RWPE2 (cell line): ENCODE data around the gene STX11.
"Not testable (repeated sequence)": the region's sequence is repeated elsewhere in the genome, so short reads cannot be mapped to it uniquely, and the experiment has no call there.

ENCODE experiments used
- ATAC-seq: fragments of 200-7000 bp; cut with Tn5 transposase; 3 replicates; pipeline ENCODE4 v1.9.1; 2021; ENCODE audit warnings: low read depth
- DNase-seq: peaks from one replicate; pipeline ENCODE4 v3.0.0-alpha.2; 2020; ENCODE audit warnings: low spot score
- H3K27ac ChIP-seq: fragments of 450-650 bp; 2 replicates; pipeline ENCODE4 v1.5.1; 2017; ENCODE audit warnings: mild to moderate bottlenecking; ENCODE audit not compliant: poor library complexity, severe bottlenecking
- H3K27me3 ChIP-seq: fragments of 250-450 bp; sonication (Bioruptor Pico); 2 replicates; pipeline ENCODE4 v1.5.1; 2021; ENCODE audit warnings: mild to moderate bottlenecking, moderate library complexity; ENCODE audit not compliant: insufficient read depth, poor library complexity, severe bottlenecking
- H3K36me3 ChIP-seq: fragments of 250-450 bp; sonication (Bioruptor Pico); 2 replicates; pipeline ENCODE4 v1.5.1; 2020; ENCODE audit warnings: low read depth, mild to moderate bottlenecking, moderate library complexity
- H3K4me1 ChIP-seq: fragments of 250-450 bp; sonication (Bioruptor Pico); 2 replicates; pipeline ENCODE4 v1.5.1; 2021; ENCODE audit warnings: mild to moderate bottlenecking, moderate library complexity; ENCODE audit not compliant: insufficient read depth, poor library complexity, severe bottlenecking
- H3K4me3 ChIP-seq: fragments of 250-450 bp; sonication (Bioruptor Pico); 2 replicates; pipeline ENCODE4 v1.5.1; 2021; ENCODE audit warnings: mild to moderate bottlenecking, moderate library complexity; ENCODE audit not compliant: severe bottlenecking
- H3K9me3 ChIP-seq: fragments of 250-450 bp; sonication (Bioruptor Pico); 2 replicates; pipeline ENCODE4 v1.5.1; 2021; ENCODE audit warnings: mild to moderate bottlenecking, moderate library complexity; ENCODE audit not compliant: severe bottlenecking
- TF ChIP-seq, protein P1 (sequence below): fragments of 450-650 bp; IDR thresholded peaks from one replicate; pipeline ENCODE4 v1.5.1; 2017; ENCODE audit warnings: mild to moderate bottlenecking, moderate library complexity; ENCODE audit not compliant: poor library complexity, severe bottlenecking

The STX11 gene

DNA sequence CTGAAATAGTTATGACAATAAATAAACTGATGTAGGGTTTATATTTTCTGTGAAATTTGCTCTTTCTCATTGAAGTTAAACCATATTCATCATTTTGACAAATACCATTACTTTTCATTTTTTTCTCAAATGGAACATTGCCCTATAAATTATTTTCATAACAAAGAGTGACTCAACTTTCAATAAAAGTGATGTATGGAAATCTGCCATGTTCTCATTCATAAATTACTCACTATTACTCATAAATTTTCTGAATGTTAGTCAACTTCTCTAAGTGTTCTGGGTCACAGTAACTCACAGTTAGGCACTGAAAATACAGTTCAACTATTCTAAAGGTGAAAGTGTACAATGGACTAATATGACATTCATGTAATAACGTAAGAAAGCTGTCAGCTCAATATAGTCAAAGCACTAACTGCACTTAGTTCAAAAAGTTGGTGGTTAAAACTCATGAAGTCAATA lies 19.0 kb upstream of the STX11 start:
- Histone ChIP-seq H3K4me3 (no peak overlapping the region), H3K27ac (peak overlapping the region; percentile 76), H3K36me3 (no peaks in the 10 kb centered on the region), H3K27me3 (no peaks in the 10 kb centered on the region), H3K4me1 (peaks cover 14% of the 10 kb centered on the region), H3K9me3 (no peaks in the 10 kb centered on the region)
- TF ChIP-seq, protein P1, sequence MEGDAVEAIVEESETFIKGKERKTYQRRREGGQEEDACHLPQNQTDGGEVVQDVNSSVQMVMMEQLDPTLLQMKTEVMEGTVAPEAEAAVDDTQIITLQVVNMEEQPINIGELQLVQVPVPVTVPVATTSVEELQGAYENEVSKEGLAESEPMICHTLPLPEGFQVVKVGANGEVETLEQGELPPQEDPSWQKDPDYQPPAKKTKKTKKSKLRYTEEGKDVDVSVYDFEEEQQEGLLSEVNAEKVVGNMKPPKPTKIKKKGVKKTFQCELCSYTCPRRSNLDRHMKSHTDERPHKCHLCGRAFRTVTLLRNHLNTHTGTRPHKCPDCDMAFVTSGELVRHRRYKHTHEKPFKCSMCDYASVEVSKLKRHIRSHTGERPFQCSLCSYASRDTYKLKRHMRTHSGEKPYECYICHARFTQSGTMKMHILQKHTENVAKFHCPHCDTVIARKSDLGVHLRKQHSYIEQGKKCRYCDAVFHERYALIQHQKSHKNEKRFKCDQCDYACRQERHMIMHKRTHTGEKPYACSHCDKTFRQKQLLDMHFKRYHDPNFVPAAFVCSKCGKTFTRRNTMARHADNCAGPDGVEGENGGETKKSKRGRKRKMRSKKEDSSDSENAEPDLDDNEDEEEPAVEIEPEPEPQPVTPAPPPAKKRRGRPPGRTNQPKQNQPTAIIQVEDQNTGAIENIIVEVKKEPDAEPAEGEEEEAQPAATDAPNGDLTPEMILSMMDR = no peak
- DNase-seq (no peak), ATAC-seq (peak; percentile 94)

DNA sequence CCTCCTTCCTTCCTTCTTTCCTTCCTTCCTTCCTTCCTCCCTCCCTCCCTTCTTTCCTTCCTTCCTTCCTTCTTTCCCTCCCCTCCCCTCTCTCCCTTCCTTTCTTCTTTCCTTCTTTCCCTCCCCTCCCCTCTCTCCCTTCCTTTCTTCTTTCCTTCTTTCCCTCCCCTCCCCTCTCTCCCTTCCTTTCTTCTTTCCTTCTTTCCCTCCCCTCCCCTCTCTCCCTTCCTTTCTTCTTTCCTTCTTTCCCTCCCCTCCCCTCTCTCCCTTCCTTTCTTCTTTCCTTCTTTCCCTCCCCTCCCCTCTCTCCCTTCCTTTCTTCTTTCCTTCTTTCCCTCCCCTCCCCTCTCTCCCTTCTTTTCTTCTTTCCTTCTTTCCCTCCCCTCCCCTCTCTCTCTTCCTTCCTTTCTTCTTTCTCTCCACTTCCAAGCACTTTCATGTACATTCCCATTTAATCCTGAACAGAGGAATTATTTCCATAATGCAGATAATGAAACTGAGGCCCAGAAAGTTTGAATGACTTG lies 18.1 kb upstream of the STX11 start:
- not testable (repeated sequence) for ATAC-seq, H3K27me3 ChIP-seq, H3K36me3 ChIP-seq, H3K9me3 ChIP-seq, H3K4me3 ChIP-seq, DNase-seq
- H3K4me1 ChIP-seq = peaks cover 14% of the 10 kb centered on the region
- H3K27ac ChIP-seq = peak overlapping the region; percentile 76

- ATAC-seq (no peak), DNase-seq (no peak)
- no peak overlapping the region for H3K27ac ChIP-seq
- H3K36me3 ChIP-seq = no peaks in the 10 kb centered on the region
- no peaks in the 10 kb centered on the region for H3K27me3 ChIP-seq
- no peak overlapping the region for H3K4me3 ChIP-seq
- peaks cover 14% of the 10 kb centered on the region for H3K4me1 ChIP-seq
- no peaks in the 10 kb centered on the region for H3K9me3 ChIP-seq
- TF ChIP-seq, protein P1 = no peak
These were observed 17.0 kb upstream of the STX11 start for GRCh38 chr6:144133225-144133821.

DNA sequence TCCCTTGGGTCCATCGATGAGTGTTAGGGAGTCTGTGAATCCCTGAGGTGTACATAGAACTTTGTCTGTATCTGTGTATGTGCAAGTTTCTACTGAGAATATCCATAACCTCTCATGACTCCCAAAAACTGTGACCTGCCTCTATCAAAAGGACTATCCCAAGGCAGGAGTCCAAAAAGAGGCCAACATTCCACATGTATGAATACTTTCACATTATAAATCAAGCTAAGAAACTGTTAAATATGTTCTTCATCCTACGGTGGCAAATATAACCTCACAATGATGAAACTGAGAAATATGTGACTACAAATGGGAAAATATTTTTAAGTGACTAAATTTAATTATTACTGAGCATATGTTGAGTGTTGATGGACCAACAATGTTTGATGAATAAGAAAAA lies 16.1 kb upstream of the STX11 start:
- H3K9me3 ChIP-seq = no peaks in the 10 kb centered on the region
- no peak overlapping the region for H3K4me3 ChIP-seq
- TF ChIP-seq, protein P1 = no peak
- DNase-seq = no peak
- H3K4me1 ChIP-seq = peaks cover 11% of the 10 kb centered on the region
- no peaks in the 10 kb centered on the region for H3K36me3 ChIP-seq
- no peaks in the 10 kb centered on the region for H3K27me3 ChIP-seq
- no peak for ATAC-seq
- no peak overlapping the region for H3K27ac ChIP-seq

DNA sequence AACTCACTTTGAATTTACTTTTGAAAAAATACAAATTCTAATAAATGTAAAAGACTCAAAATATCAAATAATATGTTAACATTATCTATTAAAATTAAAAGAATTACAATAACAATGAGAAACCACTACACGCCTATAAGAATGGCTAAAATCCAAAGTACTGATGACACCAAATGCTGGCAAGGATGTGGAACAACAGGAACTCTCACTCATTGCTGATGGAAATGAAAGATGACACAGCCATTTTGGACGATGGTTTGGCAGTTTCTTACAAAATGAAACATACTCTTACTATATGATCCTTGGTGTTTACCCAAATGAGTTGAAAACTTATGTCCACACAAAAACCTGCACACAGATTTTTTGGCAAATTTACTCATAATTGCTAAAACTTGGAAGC lies 15.6 kb upstream of the STX11 start:
- Histone ChIP-seq H3K27ac (no peak overlapping the region), H3K4me1 (peaks cover 11% of the 10 kb centered on the region), H3K9me3 (no peaks in the 10 kb centered on the region), H3K27me3 (no peaks in the 10 kb centered on the region), H3K4me3 (no peak overlapping the region), H3K36me3 (no peaks in the 10 kb centered on the region)
- DNase-seq = no peak
- no peak for ATAC-seq
- TF ChIP-seq, protein P1 = no peak
